HG03066 (cell line): Measurements from ENCODE around the gene IDH3B.
"Not testable (repeated sequence)": the region's sequence is repeated elsewhere in the genome, so short reads cannot be mapped to it uniquely, and the experiment has no call there.

ENCODE experiments used
- ATAC-seq: cut with Tn5 transposase; IDR thresholded peaks from one replicate; pipeline ENCODE4 v1.9.1; 2021; ENCODE audit warnings: low read depth; ENCODE audit not compliant: unreplicated experiment

Gene IDH3B

GRCh38 chr20:2695206-2695983, 31.4 kb upstream of the IDH3B start:
- ATAC-seq: no peak

- ATAC-seq: no peak
Measured at GRCh38 chr20:2694519-2694918, 30.5 kb upstream of the IDH3B start.

GRCh38 chr20:2694008-2694471, 30.0 kb upstream of the IDH3B start:
- no peak for ATAC-seq

GRCh38 chr20:2693286-2694007, 29.4 kb upstream of the IDH3B start:
- no peak for ATAC-seq

- ATAC-seq: no peak
Measured at GRCh38 chr20:2692886-2693285, 28.9 kb upstream of the IDH3B start.

- no peak for ATAC-seq
Measured at GRCh38 chr20:2692036-2692885, 28.2 kb upstream of the IDH3B start, which contains the start of gene EBF4. Gene EBF4 (plus strand): TSS chr20:2692780. CDS start chr20:2693646, 866 bp downstream.

- no peak for ATAC-seq
Measured at GRCh38 chr20:2691663-2692035, 27.6 kb upstream of the IDH3B start.

GRCh38 chr20:2691127-2691526, 27.1 kb upstream of the IDH3B start:
- no peak for ATAC-seq

- no peak for ATAC-seq
Measured at GRCh38 chr20:2690718-2691117, 26.7 kb upstream of the IDH3B start.

- no peak for ATAC-seq
Measured at GRCh38 chr20:2690213-2690612, 26.2 kb upstream of the IDH3B start.

- ATAC-seq: no peak
Measured at GRCh38 chr20:2688041-2688591, 24.1 kb upstream of the IDH3B start.

- no peak for ATAC-seq
Measured at GRCh38 chr20:2687514-2687913, 23.5 kb upstream of the IDH3B start.

- not testable (repeated sequence) for ATAC-seq
Measured at GRCh38 chr20:2684817-2685216, 20.8 kb upstream of the IDH3B start.

GRCh38 chr20:2682040-2682439, 18.0 kb upstream of the IDH3B start:
- not testable (repeated sequence) for ATAC-seq

GRCh38 chr20:2680046-2680445, 16.0 kb upstream of the IDH3B start:
- no peak for ATAC-seq

- no peak for ATAC-seq
Measured at GRCh38 chr20:2673453-2673852, 9.4 kb upstream of the IDH3B start.

GRCh38 chr20:2672446-2672845, 8.4 kb upstream of the IDH3B start:
- no peak for ATAC-seq

GRCh38 chr20:2671977-2672376, 8.0 kb upstream of the IDH3B start:
- ATAC-seq: no peak

- peak; percentile 13 for ATAC-seq
Measured at GRCh38 chr20:2663364-2663886, 591 bp downstream of the IDH3B start.

GRCh38 chr20:2659547-2659946, 4.5 kb downstream of the IDH3B start:
- ATAC-seq: no peak
